Left renal pelvis (tissue), 4 donors: Measurements from ENCODE around the gene AANAT. TPM values are rescaled to one million over a fixed set of nuclear protein-coding genes. Genes with fewer than 3 reads are reported as not detected.

ENCODE experiments used
- DNase-seq, 4 donors: peaks; one replicate each; pipeline ENCODE4 v3.0.0-alpha.2; 2013; ENCODE audit warnings: low read depth in 4 of 4, low spot score in 3 of 4
- polyA plus RNA-seq, 4 donors: library from polyadenylated mRNA; unstranded; fragments of 120-200 nt; gene quantifications; one replicate each; pipeline ENCODE4 v1.2.1, GENCODE V29; 2013; ENCODE audit not compliant: insufficient read length in 4 of 4

Gene AANAT
- polyA plus RNA-seq, result under 1 TPM in 3 of 4 donors, not detected in 1; 0.21 to 0.23 (median 0.22) TPM

DNA sequence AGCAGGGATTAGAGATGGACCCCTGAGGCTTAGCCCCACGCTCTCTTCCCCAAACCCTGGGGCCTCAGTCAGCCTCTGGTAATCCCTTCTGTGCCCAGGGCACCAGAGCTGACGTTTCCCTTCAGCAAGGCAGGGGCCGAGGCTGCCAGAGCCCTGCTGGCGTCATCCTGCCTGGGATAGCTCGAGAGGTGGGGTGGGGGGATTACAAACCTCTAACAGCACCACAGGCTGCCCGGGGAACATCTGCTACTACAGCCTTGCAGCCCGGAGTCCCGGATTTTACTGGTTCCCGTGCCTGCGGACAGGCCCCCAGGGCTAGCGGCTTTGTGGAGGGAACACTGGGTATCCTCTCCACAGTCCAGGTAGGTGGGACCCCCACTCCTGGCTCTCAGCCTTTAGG lies at the start of gene AANAT:
TSS of gene AANAT (plus strand) at position 238 of the 400 bp plus-strand sequence. CDS start 1,144 bp downstream, outside the sequence.
- DNase-seq, result no peak

DNA sequence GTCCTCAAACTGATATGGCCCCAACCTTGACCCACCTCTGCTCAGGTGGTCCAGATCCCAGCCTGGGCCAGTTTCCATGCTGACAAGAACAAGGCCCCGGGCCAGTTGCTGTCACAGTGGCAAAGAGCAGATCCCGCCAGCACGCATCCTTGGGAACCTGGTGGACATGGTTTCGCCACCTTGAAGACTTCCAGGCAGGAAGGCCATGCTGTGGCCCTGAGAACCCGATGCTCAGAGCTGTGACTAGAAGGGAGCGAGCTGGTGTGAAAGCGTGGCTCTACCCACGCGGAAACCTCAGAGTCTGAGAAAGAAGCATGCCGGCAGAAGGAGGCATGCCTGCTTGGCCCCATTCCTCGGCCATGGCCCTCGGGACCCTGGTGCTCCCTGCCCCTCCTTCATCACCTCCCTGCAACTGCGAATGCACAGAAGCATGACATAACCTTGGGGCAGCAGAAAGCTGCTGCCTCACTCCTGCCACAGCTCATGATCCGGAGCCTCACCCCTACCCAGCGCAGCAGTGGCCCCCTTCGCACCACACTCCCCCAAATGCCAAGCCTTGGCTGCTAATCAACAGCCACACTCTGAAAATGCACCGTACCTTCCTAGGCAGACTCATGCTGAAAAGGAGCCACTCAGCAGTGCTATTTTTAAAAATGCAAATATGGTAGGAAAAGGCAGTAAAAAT lies 47.7 kb upstream of the AANAT start:
- no peak for DNase-seq

DNA sequence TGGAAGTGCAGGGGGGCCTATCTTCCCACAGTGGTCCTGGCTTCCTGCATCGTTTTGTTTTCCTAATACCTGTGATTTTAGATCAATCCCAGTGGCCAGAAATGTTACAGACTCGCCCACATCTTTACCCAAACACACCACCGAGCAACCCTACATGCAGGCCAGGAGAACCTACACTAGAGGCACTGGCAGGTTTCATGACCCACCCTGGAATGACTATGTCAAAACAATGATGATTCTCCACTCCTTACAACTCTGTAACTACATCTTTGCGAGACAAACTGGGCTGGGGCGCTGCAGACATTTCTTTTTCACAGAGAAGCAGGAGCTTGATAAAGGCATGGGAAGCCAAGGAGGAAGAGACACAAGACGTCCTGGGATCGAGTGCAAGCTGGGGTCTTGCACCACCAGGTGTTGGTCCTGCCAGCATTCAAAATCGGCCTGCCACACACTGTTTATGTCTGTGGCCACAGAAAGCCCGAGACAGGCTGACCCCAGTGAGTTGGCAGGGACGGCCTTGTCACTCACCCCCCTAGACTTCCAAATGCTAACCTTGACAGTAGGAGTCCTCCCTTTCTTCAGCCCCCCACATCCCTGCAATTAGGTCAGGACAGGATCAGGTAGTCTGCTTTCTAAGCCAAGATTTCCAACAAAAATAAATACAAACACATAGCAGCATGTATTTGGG lies 46.9 kb upstream of the AANAT start:
- DNase-seq, result no peak

DNA sequence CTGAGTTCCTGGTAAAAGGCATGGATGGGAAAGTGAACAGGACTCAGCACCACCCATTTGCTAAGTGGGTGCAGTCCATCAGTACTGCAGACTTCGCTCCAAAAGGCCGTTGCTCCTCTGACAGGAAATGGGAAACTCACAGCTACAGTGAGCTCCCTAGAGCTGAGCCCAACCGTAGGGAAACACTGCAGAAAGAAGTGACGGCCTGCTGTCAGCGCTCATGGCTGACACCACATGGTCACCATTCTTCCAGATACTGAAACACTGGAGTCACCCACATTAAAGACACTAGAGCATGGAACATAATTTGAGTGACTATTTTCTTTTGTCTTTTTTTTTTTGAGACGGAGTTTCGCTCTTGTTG lies 46.4 kb upstream of the AANAT start:
- DNase-seq, result no peak

DNA sequence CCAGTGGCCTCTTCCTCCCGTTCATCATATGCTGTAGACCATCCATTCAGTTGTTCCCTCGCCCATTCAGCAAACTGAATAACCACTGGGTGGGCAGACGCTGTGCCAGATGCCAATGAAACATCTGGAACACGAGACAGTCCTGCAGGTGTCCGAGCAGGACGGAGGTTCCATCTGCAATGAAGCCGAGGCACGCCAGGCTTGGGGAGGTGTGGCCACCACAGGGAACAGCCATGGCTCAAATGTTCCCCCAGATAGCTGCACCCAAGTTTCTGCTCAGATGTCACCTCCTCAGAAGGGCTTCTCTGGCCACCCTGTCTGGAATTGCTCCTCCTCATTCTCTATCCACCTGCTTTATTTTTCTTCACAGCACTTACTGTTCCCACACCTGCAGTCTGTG lies 45.0 kb upstream of the AANAT start:
- no peak for DNase-seq

DNA sequence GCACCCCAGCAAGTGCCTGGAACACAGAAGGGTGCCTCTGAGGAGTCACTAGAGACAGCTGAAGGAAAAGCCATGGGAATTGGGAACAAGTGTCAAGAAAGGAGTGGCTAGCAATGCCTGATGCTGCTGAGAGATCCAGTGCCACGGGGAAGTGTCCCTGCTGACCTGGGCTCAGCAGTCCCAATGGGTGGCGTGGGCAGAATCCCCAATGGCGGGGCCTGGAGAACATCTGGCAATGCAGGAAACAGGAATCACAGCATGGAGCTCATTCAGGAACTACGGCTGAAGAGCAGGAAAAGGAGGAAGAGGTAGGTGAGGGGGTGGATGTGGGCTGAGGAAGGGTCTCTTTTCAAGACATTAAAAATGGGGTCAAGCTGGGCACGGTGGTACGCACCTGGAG lies 44.5 kb upstream of the AANAT start:
- DNase-seq, result no peak

DNA sequence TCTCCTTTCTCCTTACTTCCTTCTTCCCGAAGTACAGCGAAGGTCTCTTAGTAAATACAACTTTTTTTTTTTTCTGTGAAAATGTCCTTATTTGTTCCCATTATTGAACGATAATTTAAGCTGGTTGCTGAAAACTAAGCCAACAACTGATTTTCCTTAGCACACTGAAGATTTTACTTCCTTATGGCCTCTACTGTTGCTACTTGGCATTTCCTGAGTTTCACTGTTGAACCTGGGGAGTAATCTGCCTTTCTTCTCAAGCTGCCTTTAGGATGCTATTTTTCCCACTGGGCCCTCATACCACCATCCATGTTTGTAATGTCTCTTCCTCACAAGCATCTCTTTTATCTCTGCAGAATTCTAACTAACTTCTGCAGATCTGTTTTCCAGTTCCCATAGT lies 40.5 kb upstream of the AANAT start:
- DNase-seq, result no peak

DNA sequence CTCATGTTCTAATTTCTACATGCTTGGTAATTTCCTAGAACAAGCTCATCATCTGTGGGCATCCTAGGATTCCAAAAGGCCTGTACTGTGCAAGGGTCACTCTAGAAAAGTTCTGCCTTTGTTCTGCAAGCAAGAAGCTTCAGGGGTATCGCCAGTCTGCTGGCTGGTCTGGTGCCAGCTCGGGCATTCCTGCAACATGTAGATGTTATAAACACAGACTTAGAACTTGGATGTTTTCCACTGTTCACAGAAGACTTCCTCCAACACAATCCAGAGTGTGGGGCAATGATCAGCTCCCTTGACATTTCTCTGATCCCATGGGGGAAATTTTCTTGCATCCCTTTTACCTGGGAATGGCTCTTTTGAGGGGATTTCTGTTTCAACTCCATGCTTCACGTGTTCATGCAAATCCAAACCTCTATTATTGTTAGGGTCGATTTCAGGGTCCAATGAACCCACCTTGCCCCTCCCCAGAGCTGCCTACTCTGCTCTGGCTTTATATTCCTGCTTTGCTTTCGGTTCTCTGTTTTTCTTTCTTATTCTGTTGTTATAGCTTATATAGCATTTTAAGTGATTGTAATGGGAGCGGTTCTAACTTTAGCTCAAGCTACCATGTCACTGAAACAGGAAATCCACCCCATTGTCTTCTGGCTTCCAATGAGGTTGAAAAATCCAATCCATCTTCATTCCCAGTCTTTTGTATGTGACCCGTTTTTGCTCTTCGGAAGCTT lies 39.7 kb upstream of the AANAT start:
- DNase-seq, result no peak

DNA sequence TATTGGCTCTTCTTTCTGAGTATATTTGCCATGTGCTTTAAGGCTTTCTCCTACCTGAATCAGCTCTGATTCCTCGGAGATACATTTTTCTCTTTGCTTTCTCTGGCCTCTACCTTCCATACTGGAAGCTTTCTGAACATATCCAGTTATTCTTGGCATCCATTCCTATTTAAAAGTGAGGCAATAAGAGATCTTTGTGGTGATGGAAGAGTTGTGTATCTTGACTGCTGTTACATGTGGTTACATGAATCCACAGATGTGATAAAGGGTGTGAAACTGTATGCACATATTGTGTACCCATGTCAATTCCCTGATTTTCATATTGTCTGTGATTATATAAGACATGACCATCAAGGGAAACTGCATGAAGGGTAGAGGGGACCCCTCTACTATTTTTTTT lies 38.9 kb upstream of the AANAT start:
- DNase-seq, result no peak

DNA sequence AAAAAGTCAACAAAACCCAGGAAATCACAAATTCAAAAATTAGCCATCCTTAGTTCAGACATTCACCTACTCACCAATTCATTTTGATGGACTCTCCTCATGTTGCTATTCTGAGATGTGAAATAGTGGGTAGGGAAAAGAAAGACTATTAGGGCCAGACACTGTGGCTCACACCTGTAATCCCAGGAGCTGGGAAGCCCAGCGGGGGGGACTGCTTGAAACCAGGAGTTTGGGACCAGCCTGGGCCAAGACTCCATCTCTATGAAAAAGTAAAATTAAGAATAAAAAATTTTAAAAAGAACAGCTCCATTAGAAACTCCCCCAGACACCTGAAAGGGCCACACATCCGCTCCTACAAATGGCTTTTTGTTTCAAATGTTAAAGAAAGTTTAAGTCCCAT lies 35.9 kb upstream of the AANAT start:
- DNase-seq, result no peak

DNA sequence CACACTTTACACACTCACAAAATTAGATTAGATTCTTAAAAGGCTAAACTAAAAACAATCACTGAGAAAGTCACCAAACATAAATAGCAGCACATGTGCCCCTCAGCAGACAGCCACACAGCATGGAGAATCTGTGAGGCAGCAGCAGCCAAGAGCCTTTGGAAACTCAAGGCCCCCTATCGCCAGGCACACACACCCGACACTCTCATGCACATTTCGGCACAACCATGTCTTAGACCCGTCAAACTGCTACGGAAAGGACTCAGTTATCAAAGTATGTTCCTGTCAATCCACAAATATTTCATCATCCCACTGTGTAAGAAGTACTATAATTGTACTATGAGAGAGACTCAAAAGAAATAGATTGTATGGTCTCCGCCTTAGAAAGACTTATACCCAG lies 35.4 kb upstream of the AANAT start:
- no peak for DNase-seq

DNA sequence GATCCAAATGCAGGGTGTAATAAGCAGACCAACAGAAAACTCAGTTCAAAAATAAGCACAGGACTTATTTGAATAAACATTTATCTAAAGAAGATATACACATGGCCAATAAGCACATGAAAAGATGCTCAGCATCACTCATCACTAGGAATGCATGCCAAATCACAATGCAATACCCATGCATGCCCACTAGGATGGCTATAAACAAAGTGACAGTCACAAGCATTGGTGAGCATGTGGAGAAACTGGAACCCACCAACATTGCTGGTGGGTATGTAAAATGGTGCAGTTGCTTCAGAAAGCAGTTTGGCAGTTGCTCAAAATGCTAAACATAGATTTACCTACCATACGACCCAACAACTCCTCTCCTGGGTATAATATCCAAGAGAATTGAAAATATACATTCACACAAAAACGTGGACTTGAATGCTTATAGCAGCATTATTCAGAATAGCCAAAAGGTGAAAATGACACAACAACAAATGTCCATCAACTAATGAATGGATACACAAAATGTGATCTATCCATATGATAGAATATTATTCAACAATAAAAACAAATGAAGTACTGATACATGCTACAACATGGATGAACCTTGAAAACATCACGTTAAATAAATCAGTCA lies 34.6 kb upstream of the AANAT start:
- DNase-seq, result no peak

DNA sequence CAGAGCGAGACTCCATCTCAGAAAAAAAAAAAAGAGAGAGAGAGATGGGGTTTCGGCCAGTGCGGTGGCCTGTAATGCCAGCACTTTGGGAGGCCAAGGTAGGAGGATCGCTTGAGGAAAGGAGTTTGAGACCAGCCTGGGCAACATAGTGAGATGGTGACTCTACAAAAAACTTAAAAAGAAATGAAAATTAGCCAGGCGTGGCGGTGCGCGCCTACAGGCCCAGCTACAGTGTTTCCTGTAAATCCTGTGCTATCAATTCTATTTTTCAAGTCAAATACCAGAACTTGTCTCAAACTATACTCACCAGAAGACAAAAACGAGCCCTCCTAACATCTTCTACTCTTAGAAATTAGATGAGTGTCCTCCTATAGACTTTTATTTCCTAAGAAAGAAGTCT lies 33.7 kb upstream of the AANAT start:
- DNase-seq, result no peak

DNA sequence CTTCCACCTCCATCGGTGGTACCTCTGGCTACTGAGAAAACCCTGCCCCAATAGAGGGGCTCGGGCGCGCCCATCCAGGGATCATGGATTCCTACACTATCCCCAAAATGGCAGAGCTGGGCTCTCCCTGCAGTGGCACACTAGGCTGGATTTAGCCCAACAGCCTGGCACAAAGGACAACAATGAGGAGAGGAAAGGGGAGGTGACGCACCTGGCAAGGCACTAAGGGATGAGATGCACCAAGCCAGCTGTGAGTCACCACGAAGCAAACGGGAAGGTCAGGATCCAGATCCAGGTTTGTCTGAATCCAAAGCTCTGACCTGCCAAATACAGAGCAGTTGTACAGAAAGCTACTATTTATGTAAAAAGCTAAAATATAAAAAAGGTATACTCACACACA lies 32.5 kb upstream of the AANAT start:
- DNase-seq, result no peak

DNA sequence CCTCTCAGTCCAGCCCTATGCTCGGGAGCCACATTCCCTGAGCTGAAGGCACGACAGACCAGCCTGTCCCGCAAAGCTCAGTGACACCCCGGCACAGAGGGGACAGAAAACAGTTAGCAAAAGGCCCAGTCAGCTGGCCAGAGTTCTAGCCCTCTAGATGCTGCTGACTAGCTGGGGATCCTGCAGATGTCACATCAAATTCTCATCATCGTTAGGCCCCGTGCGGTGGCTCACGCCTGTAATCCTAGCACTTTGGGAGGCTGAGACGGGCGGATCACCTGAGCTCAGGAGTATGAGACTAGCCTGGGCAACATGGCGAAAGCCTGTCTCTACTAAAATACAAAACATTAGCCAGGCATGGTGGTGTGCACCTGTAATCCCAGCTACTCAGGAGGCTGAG lies 31.7 kb upstream of the AANAT start:
- DNase-seq, result no peak

DNA sequence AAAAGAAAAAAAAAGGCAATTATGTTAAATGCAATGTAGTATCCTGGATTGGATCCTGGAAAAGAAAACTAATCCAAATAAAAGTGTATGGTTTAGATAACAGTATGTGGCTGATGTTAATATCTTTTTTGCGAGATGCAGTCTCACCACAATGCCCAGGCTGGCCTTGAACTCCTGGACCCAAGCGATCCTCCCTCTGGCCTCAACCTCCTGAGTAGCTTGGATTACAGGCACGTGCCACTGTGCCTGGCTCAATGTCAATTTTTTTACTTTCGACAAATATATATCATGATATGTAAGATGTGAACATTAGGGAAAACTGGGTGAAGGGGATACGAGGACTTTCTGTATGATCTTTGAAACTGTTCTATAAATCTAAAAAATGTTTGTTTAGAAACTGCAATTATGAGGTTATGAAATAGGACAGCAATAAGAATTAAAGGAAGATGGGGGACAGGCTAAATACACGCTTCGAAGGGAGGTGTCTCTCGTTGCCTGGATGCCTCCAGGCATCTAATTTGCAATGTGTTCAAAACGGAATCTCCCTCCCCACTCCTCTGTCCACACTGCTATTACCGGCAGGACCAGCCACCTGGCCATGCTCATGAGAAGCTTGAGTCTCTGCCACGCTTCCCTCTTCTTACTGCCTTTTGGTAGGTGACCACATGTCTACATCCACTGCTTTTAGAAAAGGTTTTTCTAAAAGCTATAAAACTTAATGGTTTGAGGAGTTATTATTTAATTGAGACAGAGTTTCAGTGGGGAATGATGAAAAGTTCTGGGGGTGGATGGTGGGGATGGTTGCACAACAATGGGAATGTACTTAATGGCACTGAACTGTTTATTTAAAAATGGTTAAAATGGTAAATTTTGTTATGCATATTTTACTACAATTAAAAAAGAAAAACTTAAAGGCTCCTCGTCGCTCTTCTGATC lies 29.7 kb upstream of the AANAT start:
- no peak for DNase-seq

DNA sequence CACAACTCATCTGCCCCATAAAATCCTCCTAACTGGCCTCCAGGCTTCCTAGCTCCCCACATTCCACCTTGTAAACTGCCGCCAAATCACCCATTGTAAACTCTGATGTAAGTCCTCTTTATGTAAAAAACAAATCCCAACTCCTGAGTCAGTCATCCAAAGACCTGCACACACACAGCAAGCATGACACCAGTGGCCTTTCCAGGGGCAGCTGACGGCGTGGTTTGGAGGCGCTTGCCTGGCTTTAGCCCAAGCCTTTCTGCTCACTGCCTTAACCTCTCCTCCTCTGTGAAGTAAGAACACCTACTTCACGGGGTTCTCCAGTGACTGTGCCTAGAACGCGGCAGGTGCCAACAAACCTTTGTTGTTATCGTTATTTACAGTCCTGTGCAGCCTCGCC lies 28.5 kb upstream of the AANAT start:
- DNase-seq, result no peak

DNA sequence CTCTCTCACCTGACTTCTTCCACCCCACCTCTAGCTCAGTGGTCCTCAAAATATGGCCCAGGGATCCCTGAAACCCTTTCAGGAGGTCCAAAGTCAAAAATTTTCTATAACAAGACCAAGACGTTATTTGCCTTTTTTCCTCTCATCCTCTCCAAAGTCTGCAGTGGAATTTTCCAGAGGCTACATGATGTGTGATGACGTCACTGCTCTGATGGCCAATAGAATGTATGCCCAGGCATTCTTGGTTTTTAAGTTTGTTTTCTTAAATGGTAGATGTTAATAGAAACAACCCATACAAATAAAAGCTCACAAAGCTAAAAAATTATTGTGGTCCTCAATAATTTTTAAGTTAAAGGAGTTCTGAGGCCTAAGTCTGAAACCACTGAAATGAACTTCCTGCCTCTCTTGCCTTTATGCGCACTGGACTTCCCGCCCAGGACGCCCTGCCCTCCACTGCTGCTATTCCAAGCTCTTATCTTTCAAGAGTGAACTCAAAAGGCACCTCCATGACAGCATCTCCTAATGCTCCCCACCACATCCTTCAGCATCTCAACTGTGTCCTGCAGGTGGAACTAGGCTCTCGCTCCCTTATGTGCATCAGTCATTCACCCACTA lies 28.0 kb upstream of the AANAT start:
- no peak for DNase-seq

DNA sequence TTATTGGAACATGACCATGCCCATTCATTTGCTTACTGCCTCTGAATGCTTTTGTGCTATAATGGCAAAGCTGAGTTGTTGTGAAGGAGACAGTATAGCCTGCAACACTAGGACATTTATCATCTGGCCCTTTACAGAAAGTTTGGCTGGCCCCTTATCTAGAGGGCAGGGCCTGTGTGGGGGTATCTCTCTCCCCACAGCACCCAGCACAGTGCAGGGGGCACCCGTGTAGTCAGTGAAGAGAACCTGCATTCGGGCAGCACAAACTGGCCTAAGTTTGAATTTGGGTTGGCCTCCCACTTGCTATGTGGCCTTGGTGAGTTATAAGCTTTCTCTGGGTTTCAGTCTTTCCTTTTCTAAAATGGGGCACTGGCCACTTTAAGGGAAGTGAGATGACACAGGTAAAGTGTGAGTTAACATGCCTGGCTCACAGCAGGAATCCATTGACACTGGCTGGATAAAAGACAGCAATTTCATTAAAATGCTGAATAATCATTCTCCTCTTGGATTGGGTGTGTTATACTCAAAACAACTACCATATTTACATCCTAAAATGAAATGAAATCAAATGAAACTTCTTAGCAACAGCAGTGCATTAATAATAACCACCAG lies 26.5 kb upstream of the AANAT start:
- no peak for DNase-seq
